H1 (cell line): ENCODE results near the gene ARSA. TPM values are rescaled to one million over a fixed set of nuclear protein-coding genes. Genes with fewer than 3 reads are reported as not detected.

ENCODE experiments used
- CTCF ChIA-PET: fragments of 300-600 bp; sonication (Branson Sonifier 250); formaldehyde crosslinking; loops from one replicate; lab custom pipeline; 2021; ENCODE audit not compliant: partially characterized antibody; lab: Charles Lee
- POLR2A ChIA-PET: fragments of 300-600 bp; sonication (Branson Sonifier 250); formaldehyde crosslinking; loops from one replicate; lab custom pipeline; 2021; ENCODE audit warnings: inconsistent platforms; ENCODE audit not compliant: partially characterized antibody; lab: Charles Lee
- DNase-seq, 2 experiments: peaks; one replicate each; pipeline versions ENCODE4 v3.0.0 to v3.0.0-alpha.2; 2010 to 2022; ENCODE audit warnings: low spot score in 2 of 2, low read depth in 1 of 2, mixed read lengths in 1 of 2
- FAIRE-seq: peaks from 2 replicates; lab custom pipeline; 2011; peaks lifted over from hg19 to GRCh38; lab: Jason Lieb, UNC
- H2AFZ ChIP-seq: 2 replicates; pipeline ENCODE4 v1.8.1; 2012; ENCODE audit warnings: low read length, inconsistent platforms
- H2AK5ac ChIP-seq: 2 replicates; pipeline ENCODE4 v1.6.1; 2013; ENCODE audit warnings: low read depth, low read length
- H2BK120ac ChIP-seq: replicated peaks from 2 replicates; pipeline ENCODE3; 2013; ENCODE audit warnings: low read depth, low read length, inconsistent platforms
- H2BK12ac ChIP-seq: 2 replicates; pipeline ENCODE4 v1.6.1; 2013; ENCODE audit warnings: low read depth, low read length
- H2BK15ac ChIP-seq: 2 replicates; pipeline ENCODE4 v1.6.1; 2013; ENCODE audit warnings: low read length
- H2BK20ac ChIP-seq: 2 replicates; pipeline ENCODE4 v1.6.1; 2013; ENCODE audit warnings: low read length
- H2BK5ac ChIP-seq: 2 replicates; pipeline ENCODE4 v1.6.1; 2013; ENCODE audit warnings: low read depth, low read length
- H3K14ac ChIP-seq: 2 replicates; pipeline ENCODE4 v1.6.1; 2013; ENCODE audit warnings: inconsistent platforms; ENCODE audit not compliant: insufficient read length
- H3K18ac ChIP-seq: 2 replicates; pipeline ENCODE4 v1.6.1; 2013; ENCODE audit warnings: low read length; ENCODE audit errors: extremely low read depth
- H3K23ac ChIP-seq: 2 replicates; pipeline ENCODE4 v1.6.1; 2013; ENCODE audit warnings: inconsistent platforms; ENCODE audit not compliant: insufficient read length
- H3K23me2 ChIP-seq: 2 replicates; pipeline ENCODE4 v1.6.1; 2013; ENCODE audit warnings: low read depth, low read length
- H3K27ac ChIP-seq: 2 replicates; pipeline ENCODE4 v1.6.1; 2011; ENCODE audit warnings: low read depth, low read length, inconsistent platforms
- H3K27me3 ChIP-seq, 4 experiments: replicated peaks in 1 of 4; 1 replicate in 1 of 4; 2 replicates in 3 of 4; pipeline versions ENCODE4 v1.6.1 to v1.8.1; 2011 to 2013; ENCODE audit warnings: low read length in 3 of 4, mild to moderate bottlenecking in 3 of 4, inconsistent platforms in 2 of 4, mixed read lengths in 2 of 4, moderate library complexity in 1 of 4; ENCODE audit not compliant: control insufficient read depth in 3 of 4, insufficient read depth in 3 of 4; ENCODE audit errors: extremely low read depth in 1 of 4
- H3K36me3 ChIP-seq, 4 experiments: 2 replicates each; pipeline versions ENCODE4 v1.6.1 to v1.8.1; 2011 to 2013; ENCODE audit warnings: mild to moderate bottlenecking in 4 of 4, low read length in 3 of 4, moderate library complexity in 2 of 4, control low read depth in 1 of 4, inconsistent platforms in 1 of 4; ENCODE audit not compliant: insufficient read depth in 4 of 4, control insufficient read depth in 2 of 4
- H3K4ac ChIP-seq: replicated peaks from 2 replicates; pipeline ENCODE3; 2013; ENCODE audit warnings: low read length, low read depth, mixed read lengths, inconsistent platforms; ENCODE audit not compliant: insufficient read length
- H3K4me1 ChIP-seq, 4 experiments: replicated peaks in 1 of 4; 1 replicate in 1 of 4; 2 replicates in 3 of 4; pipeline versions ENCODE4 v1.6.1 to v1.8.1; 2011 to 2013; ENCODE audit warnings: low read length in 3 of 4, inconsistent platforms in 2 of 4, mixed read lengths in 1 of 4; ENCODE audit not compliant: insufficient read depth in 4 of 4, control insufficient read depth in 3 of 4
- H3K4me2 ChIP-seq, 2 experiments: 2 replicates each; pipeline versions ENCODE4 v1.6.1 to v1.8.1; 2011 to 2013; ENCODE audit warnings: low read depth in 2 of 2, low read length in 2 of 2, control low read depth in 1 of 2, inconsistent platforms in 1 of 2, mild to moderate bottlenecking in 1 of 2; ENCODE audit not compliant: insufficient read depth in 1 of 2
- H3K4me3 ChIP-seq, 4 experiments: fragments of 200-600, 300-600 bp in 1 of 4; sonication (generic), shearing (Covaris generic), sonication (Bioruptor Twin) in 1 of 4; 2 replicates each; pipeline versions ENCODE4 v1.5.1 to v1.8.1; 2011 to 2016; ENCODE audit warnings: low read length in 4 of 4, low read depth in 3 of 4, control low read depth in 2 of 4, inconsistent platforms in 2 of 4, mild to moderate bottlenecking in 2 of 4, mixed read lengths in 1 of 4, moderate library complexity in 1 of 4; ENCODE audit not compliant: insufficient read depth in 2 of 4; ENCODE audit errors: extremely low read depth in 1 of 4
- H3K56ac ChIP-seq: replicated peaks from 2 replicates; pipeline ENCODE3; 2013; ENCODE audit warnings: low read depth, mild to moderate bottlenecking, mixed read lengths, low read length, inconsistent platforms; ENCODE audit not compliant: insufficient read length
- H3K79me1 ChIP-seq: 2 replicates; pipeline ENCODE4 v1.6.1; 2013; ENCODE audit warnings: low read depth, low read length, control low read depth
- H3K79me2 ChIP-seq, 2 experiments: 2 replicates each; pipeline versions ENCODE4 v1.6.1 to v1.8.1; 2012 to 2013; ENCODE audit warnings: low read length in 2 of 2, mild to moderate bottlenecking in 2 of 2, inconsistent platforms in 1 of 2; ENCODE audit not compliant: insufficient read depth in 2 of 2, control insufficient read depth in 1 of 2
- H3K9ac ChIP-seq, 4 experiments: replicated peaks in 1 of 4; 1 replicate in 1 of 4; 2 replicates in 3 of 4; pipeline versions ENCODE4 v1.6.1 to v1.8.1; 2011 to 2013; ENCODE audit warnings: low read depth in 3 of 4, low read length in 3 of 4, control low read depth in 2 of 4, mild to moderate bottlenecking in 2 of 4, moderate library complexity in 2 of 4, inconsistent platforms in 1 of 4; ENCODE audit errors: extremely low read depth in 1 of 4
- H3K9me3 ChIP-seq, 2 experiments: 2 replicates each; pipeline versions ENCODE4 v1.6.1 to v1.8.1; 2012 to 2013; ENCODE audit warnings: mild to moderate bottlenecking in 2 of 2, moderate library complexity in 2 of 2, control low read depth in 1 of 2, inconsistent platforms in 1 of 2, low read depth in 1 of 2, low read length in 1 of 2, mixed read lengths in 1 of 2; ENCODE audit not compliant: insufficient read depth in 2 of 2
- H4K20me1 ChIP-seq, 2 experiments: replicated peaks in 1 of 2; 2 replicates each; pipeline versions ENCODE3 to v1.8.1; 2011 to 2013; ENCODE audit warnings: inconsistent platforms in 2 of 2, low read length in 2 of 2, mild to moderate bottlenecking in 1 of 2; ENCODE audit not compliant: insufficient read depth in 2 of 2, control insufficient read depth in 1 of 2
- H4K5ac ChIP-seq: 2 replicates; pipeline ENCODE4 v1.6.1; 2013; ENCODE audit warnings: low read length, low read depth, mixed read lengths, inconsistent platforms; ENCODE audit not compliant: insufficient read length
- H4K8ac ChIP-seq: 2 replicates; pipeline ENCODE4 v1.8.0; 2013; ENCODE audit warnings: mild to moderate bottlenecking, moderate library complexity, low read length, inconsistent platforms; ENCODE audit not compliant: insufficient read depth; ENCODE audit errors: extremely low read depth
- H4K91ac ChIP-seq: replicated peaks from 2 replicates; pipeline ENCODE3; 2013; ENCODE audit warnings: low read length, mixed read lengths, inconsistent platforms; ENCODE audit not compliant: insufficient read length
- BCL11A ChIP-seq, 2 experiments: IDR thresholded peaks; one replicate each; pipeline ENCODE4 v1.6.1; 2011; ENCODE audit warnings: low read depth in 2 of 2, low read length in 2 of 2, mild to moderate bottlenecking in 2 of 2
- CBX8 ChIP-seq: fragments of 300-800, 300-1000 bp; sonication (generic); IDR thresholded peaks from 2 replicates; pipeline ENCODE4 v1.7.1; 2016; ENCODE audit warnings: low read depth, low read length, borderline replicate concordance
- CHD1 ChIP-seq: IDR thresholded peaks from 2 replicates; pipeline ENCODE4 v1.6.1; 2012; ENCODE audit warnings: low read depth, low read length, improper control_type of control experiment
- EZH2 ChIP-seq: fragments of 200-600 bp; sonication (generic); IDR thresholded peaks from 2 replicates; pipeline ENCODE4 v1.7.1; 2012; ENCODE audit warnings: low read depth, mild to moderate bottlenecking, moderate library complexity, low read length, inconsistent platforms; ENCODE audit not compliant: severe bottlenecking
- KDM1A ChIP-seq: fragments of 200-600, 300-600 bp; sonication (generic); IDR thresholded peaks from 2 replicates; pipeline ENCODE4 v1.7.1; 2016; ENCODE audit warnings: mild to moderate bottlenecking, low read length, borderline replicate concordance
- MAFK ChIP-seq: IDR thresholded peaks from 2 replicates; pipeline ENCODE4 v1.6.1; 2012; ENCODE audit warnings: low read depth, mild to moderate bottlenecking, improper control_type of control experiment, low read length
- NANOG ChIP-seq: IDR thresholded peaks from 2 replicates; pipeline ENCODE4 v1.6.1; 2011; ENCODE audit warnings: low read length, low read depth, mild to moderate bottlenecking, inconsistent platforms; ENCODE audit not compliant: insufficient read depth, poor library complexity, severe bottlenecking
- POLR2AphosphoS5 ChIP-seq: IDR thresholded peaks from 2 replicates; pipeline ENCODE4 v1.6.1; 2011; ENCODE audit warnings: low read depth, low read length
- RAD21 ChIP-seq, 2 experiments: IDR thresholded peaks in 1 of 2; conservative IDR thresholded peaks in 1 of 2; 2 replicates each; pipeline ENCODE4 v1.6.1; 2011; ENCODE audit warnings: low read depth in 2 of 2, low read length in 2 of 2, improper control_type of control experiment in 1 of 2, inconsistent platforms in 1 of 2, mild to moderate bottlenecking in 1 of 2, moderate library complexity in 1 of 2
- SRF ChIP-seq: IDR thresholded peaks from 2 replicates; pipeline ENCODE4 v1.6.1; 2011; ENCODE audit warnings: mild to moderate bottlenecking, low read depth, low read length, moderate library complexity
- SUZ12 ChIP-seq: fragments of 200-600 bp; sonication (generic); IDR thresholded peaks from 2 replicates; pipeline ENCODE4 v1.6.1; 2012; ENCODE audit warnings: mild to moderate bottlenecking, inconsistent platforms, low read length, moderate library complexity, mixed read lengths
- WGBS, 2 experiments: shearing (Covaris generic) in 1 of 2; methylation state at CpG; one replicate each; pipeline versions ENCODE4 v1.1.6 to v1.1.7; 2013 to 2015; ENCODE audit warnings: low lambda C conversion rate in 2 of 2, mixed read lengths in 2 of 2, inconsistent platforms in 1 of 2, low coverage in 1 of 2, missing lambda C conversion rate in 1 of 2; ENCODE audit not compliant: insufficient replicate concordance in 2 of 2, insufficient coverage in 1 of 2, insufficient read length in 1 of 2; ENCODE audit errors: extremely low coverage in 1 of 2, missing lambda C conversion rate in 1 of 2; 5-methylcytosine and 5-hydroxymethylcytosine counted together
- polyA plus RNA-seq, 7 experiments: library from polyadenylated mRNA; depleted of rRNA in 3 of 7; stranded (reverse) in 5 of 7; unstranded in 2 of 7; fragments of >200 nt in 5 of 7; fragments of 200-250 nt in 2 of 7; gene quantifications; 1 replicate in 5 of 7; 2 replicates in 1 of 7; 4 replicates in 1 of 7; pipeline versions ENCODE4 v1.2.1 to v1.2.3, GENCODE V29; 2011 to 2013; ENCODE audit warnings: missing spikeins in 2 of 7, mixed read lengths in 2 of 7
- total RNA-seq: library from RNA; stranded (reverse); fragmentation: NEBNext Ultra II Directional; extraction: Animal tissue kit (Norgen Biotek cat#: 25700); gene quantifications from 2 replicates; pipeline ENCODE4 v1.2.1, GENCODE V29; 2021
- TF ChIP-seq, protein P1 (sequence below): IDR thresholded peaks from 2 replicates; pipeline ENCODE4 v1.6.1; 2011; ENCODE audit warnings: low read depth, mild to moderate bottlenecking, low read length; ENCODE audit not compliant: insufficient read depth

Gene ARSA
- total and polyA plus RNA-seq, 2 of the 8 experiments (the other 6 are each of a cell fraction or from before 2014, with no cell fraction given): 9.8 to 10.1 TPM

GRCh38 chr22:50585781-50586180 lies 42.2 kb downstream of the ARSA start:
- ChIA-PET CTCF (interaction anchor here (0.8 to 4.0 kb wide), 7 partner anchors 13 to 114 kb away, joined by 3 to 19 read pairs (median 5); no protein-coding TSS in a partner anchor), POLR2A (interaction anchor here (1.5 kb wide), 1 partner anchor 9 kb away, joined by 3 read pairs; no protein-coding TSS in a partner anchor)
- Histone ChIP-seq H3K27me3 (0 out of 7 replicates have a peak, but pooled peaks cover 0 to 1% (median 0%) of the 10 kb centered on the region in 4 experiments), H4K91ac (no peak overlapping the region), H4K20me1 (no peaks in the 10 kb centered on the region), H3K4ac (no peak overlapping the region), H3K4me3 (no peak overlapping the region), H3K27ac (no peak overlapping the region), H3K79me1 (peaks cover 7% of the 10 kb centered on the region; the same call in 1 of the 2 replicates), H4K5ac (no peak overlapping the region), H3K56ac (no peak overlapping the region), H2BK120ac (no peak overlapping the region), H3K9me3 (no peaks in the 10 kb centered on the region), H3K14ac (no peak overlapping the region), H3K4me2 (no peak overlapping the region), H2AFZ (no peak overlapping the region), H2BK20ac (no peak overlapping the region), H2BK15ac (no peak overlapping the region), H3K23me2 (peaks cover 10% of the 10 kb centered on the region; the same call in 1 of the 2 replicates), H4K8ac (no peak overlapping the region), H2AK5ac (no peak overlapping the region), H3K9ac (no peak overlapping the region), H2BK5ac (no peak overlapping the region), H3K4me1 (peaks cover 4 to 15% (median 7%) of the 10 kb centered on the region in 4 experiments), H3K79me2 (peaks cover 0 to 7% of the 10 kb centered on the region in 2 experiments; a peak in 1 of 4 replicates), H2BK12ac (no peak overlapping the region), H3K36me3 (no peaks in the 10 kb centered on the region; a peak in 2 of 8 replicates), H3K23ac (no peak overlapping the region), H3K18ac (no peak overlapping the region)
- DNase-seq (no peak), FAIRE-seq (no peak)
- 89% methylated on average over 8 of the region's 8 CpGs; no CpG with 5 or more reads in 1 of the 2 experiments for WGBS, 2 experiments
- TF ChIP-seq EZH2 (no peak), NANOG (no peak), CHD1 (no peak), CBX8 (no peak), SUZ12 (no peak), RAD21 (IDR thresholded peaks at IDR 0.05 in 1 of 2, conservative IDR thresholded peaks at IDR 0.05 in 1 of 2; ENCODE audit: low read depth in 2 of 2, low read length in 2 of 2) (no peak), MAFK (no peak), KDM1A (no peak), BCL11A (IDR thresholded peaks at IDR 0.05; ENCODE audit: low read depth in 2 of 2, low read length in 2 of 2) (no peak), SRF (no peak), POLR2AphosphoS5 (no peak)
- TF ChIP-seq, protein P1, sequence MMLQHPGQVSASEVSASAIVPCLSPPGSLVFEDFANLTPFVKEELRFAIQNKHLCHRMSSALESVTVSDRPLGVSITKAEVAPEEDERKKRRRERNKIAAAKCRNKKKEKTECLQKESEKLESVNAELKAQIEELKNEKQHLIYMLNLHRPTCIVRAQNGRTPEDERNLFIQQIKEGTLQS: no peak
